K562 (cell line): Measurements from ENCODE around the gene TGM5. TPM values are rescaled to one million over a fixed set of nuclear protein-coding genes. Genes with fewer than 3 reads are reported as not detected.

Source experiments
- AFF1 ChIP-seq, 2 experiments: fragments of 450-650 bp; IDR thresholded peaks; 2 replicates each; pipeline ENCODE4 v1.6.1; 2018; ENCODE audit warnings: mild to moderate bottlenecking in 2 of 2, low read depth in 1 of 2; ENCODE audit not compliant: partially characterized antibody in 2 of 2
- ARID3B ChIP-seq: fragments of 250-450 bp; sonication (Bioruptor Pico); IDR thresholded peaks from 2 replicates; pipeline ENCODE4 v1.4.0; 2020; ENCODE audit warnings: borderline replicate concordance
- CBX3 ChIP-seq, 2 experiments: IDR thresholded peaks; 1 replicate in 1 of 2; 2 replicates in 1 of 2; pipeline ENCODE4 v1.6.1; 2012; ENCODE audit warnings: inconsistent platforms in 2 of 2, low read length in 2 of 2, borderline replicate concordance in 1 of 2, control low read depth in 1 of 2
- CTCFL ChIP-seq: IDR thresholded peaks from 2 replicates; pipeline ENCODE4 v1.6.1; 2011; ENCODE audit warnings: borderline replicate concordance, low read depth, mild to moderate bottlenecking, moderate library complexity, low read length; ENCODE audit not compliant: insufficient read depth, poor library complexity, severe bottlenecking
- HIVEP1 ChIP-seq: fragments of 250-450 bp; sonication (Bioruptor Pico); IDR thresholded peaks from 2 replicates; pipeline ENCODE4 v1.4.0; 2020; ENCODE audit warnings: mild to moderate bottlenecking
- IRF1 ChIP-seq: sonication (generic); formaldehyde crosslinking; IDR thresholded peaks from 2 replicates; pipeline ENCODE4 v1.8.0; 2022; ENCODE audit warnings: missing genetic modification reagents, mild to moderate bottlenecking, borderline replicate concordance
- KLF1 ChIP-seq: fragments of 450-650 bp; IDR thresholded peaks from 2 replicates; pipeline ENCODE4 v1.6.1; 2016; ENCODE audit warnings: missing genetic modification characterization, missing compliant biosample characterization
- KLF10 ChIP-seq: fragments of 250-450 bp; sonication (Bioruptor Pico); IDR thresholded peaks from 2 replicates; pipeline ENCODE4 v1.6.1; 2021; ENCODE audit warnings: matching md5 sums
- NFE2 ChIP-seq: IDR thresholded peaks from 2 replicates; pipeline ENCODE4 v1.6.1; 2014; ENCODE audit warnings: antibody characterized with exemption, low read depth
- NUFIP1 ChIP-seq: fragments of 450-650 bp; IDR thresholded peaks from 2 replicates; pipeline ENCODE4 v1.6.1; 2018; ENCODE audit not compliant: partially characterized antibody
- PCBP2 ChIP-seq: fragments of 200-400 bp; formaldehyde crosslinking; IDR thresholded peaks from 2 replicates; pipeline ENCODE4 v1.6.1; 2018; ENCODE audit warnings: low read length, low read depth, mild to moderate bottlenecking, moderate library complexity; ENCODE audit not compliant: poor library complexity, severe bottlenecking
- POLR2A ChIP-seq: fragments of 450-650 bp; conservative IDR thresholded peaks from 2 replicates; pipeline ENCODE4 v1.6.1; 2016
- PURB ChIP-seq: sonication (generic); formaldehyde crosslinking; IDR thresholded peaks from 2 replicates; pipeline ENCODE4 v1.9.0; 2021; ENCODE audit warnings: low read depth, mild to moderate bottlenecking, missing genetic modification reagents
- RBM39 ChIP-seq: fragments of 200-400 bp; formaldehyde crosslinking; optimal IDR thresholded peaks from 2 replicates; pipeline ENCODE3; 2018; ENCODE audit warnings: low read depth, low read length
- SP2 ChIP-seq: IDR thresholded peaks from 2 replicates; pipeline ENCODE4 v1.6.1; 2011; ENCODE audit warnings: mild to moderate bottlenecking, low read depth, low read length, moderate library complexity; ENCODE audit not compliant: poor library complexity, severe bottlenecking; ENCODE audit errors: extremely low read depth
- TARDBP ChIP-seq: fragments of 450-650 bp; IDR thresholded peaks from 2 replicates; pipeline ENCODE4 v1.6.1; 2016
- THRB ChIP-seq: fragments of 450-650 bp; formaldehyde crosslinking; conservative IDR thresholded peaks from 2 replicates; pipeline ENCODE4 v1.4.0; 2022; ENCODE audit warnings: mild to moderate bottlenecking, missing genetic modification characterization
- TRIM24 ChIP-seq, 2 experiments: fragments of 450-650 bp; IDR thresholded peaks; 2 replicates each; pipeline ENCODE4 v1.6.1; 2016
- ZFX ChIP-seq: sonication (generic); formaldehyde crosslinking; IDR thresholded peaks from 2 replicates; pipeline ENCODE4 v1.8.0; 2022; ENCODE audit warnings: mild to moderate bottlenecking, missing genetic modification reagents, moderate library complexity
- polyA plus RNA-seq, 8 experiments: library from polyadenylated mRNA; depleted of rRNA in 4 of 8; stranded (reverse) in 5 of 8; unstranded in 3 of 8; fragments of >200 nt; fragmentation: Nextera tagmentation in 2 of 8; fragmentation: Illumina TruSeq in 1 of 8; extraction: Ambion mirVana in 2 of 8; extraction: Trizol in 1 of 8; gene quantifications; 2 replicates each; pipeline versions ENCODE4 v1.2.1 to v1.2.3, GENCODE V29; 2011 to 2014; ENCODE audit warnings: inconsistent platforms in 1 of 8, missing spikeins in 1 of 8
- total RNA-seq, 7 experiments: library from RNA; depleted of rRNA in 6 of 7; stranded (reverse); fragments of >200 nt in 6 of 7; fragmentation: Illumina TruSeq in 2 of 7; extraction: Trizol in 2 of 7; gene quantifications; 2 replicates each; pipeline versions ENCODE4 v1.2.1 to v1.2.3, GENCODE V29; 2011 to 2021; ENCODE audit warnings: low replicate concordance in 1 of 7

TGM5 gene
- total and polyA plus RNA-seq, 9 of the 15 experiments (the other 6 are each of a cell fraction or from before 2014, with no cell fraction given): 0.03 to 0.10 (median 0.07) TPM; not detected in 6

GRCh38 chr15:43230640-43231115 lies 36.0 kb downstream of the TGM5 start (continued):
- TF ChIP-seq SP2 (no peak), ARID3B (CRISPR knock-in tag) (no peak), RBM39 (no peak), NFE2 (peak; percentile 93), TARDBP (no peak), HIVEP1 (CRISPR knock-in tag) (no peak), CBX3 (IDR thresholded peaks at IDR 0.05; ENCODE audit: borderline replicate concordance in 1 of 2, low read length in 2 of 2) (peak in 1 of 2 experiments; percentile 50; a peak in 1 of 3 replicates), TRIM24 (IDR thresholded peaks at IDR 0.05) (peak; percentile 79 to 84), KLF10 (CRISPR knock-in tag) (no peak), AFF1 (IDR thresholded peaks at IDR 0.05; ENCODE audit: low read depth in 1 of 2, partially characterized antibody in 2 of 2) (no peak), NUFIP1 (no peak), CTCFL (no peak), THRB (CRISPR knock-in tag) (no peak), ZFX (CRISPR knock-in tag) (peak; percentile 40; the same call in 1 of the 2 replicates), IRF1 (CRISPR knock-in tag) (no peak), PURB (CRISPR knock-in tag) (no peak), PCBP2 (no peak), KLF1 (tag) (no peak), POLR2A (no peak)
